ENCODE data around the gene AREL1.
A peak's percentile ranks its signal among the peaks of the same experiment; 100 is the strongest.

Gene AREL1

DNA sequence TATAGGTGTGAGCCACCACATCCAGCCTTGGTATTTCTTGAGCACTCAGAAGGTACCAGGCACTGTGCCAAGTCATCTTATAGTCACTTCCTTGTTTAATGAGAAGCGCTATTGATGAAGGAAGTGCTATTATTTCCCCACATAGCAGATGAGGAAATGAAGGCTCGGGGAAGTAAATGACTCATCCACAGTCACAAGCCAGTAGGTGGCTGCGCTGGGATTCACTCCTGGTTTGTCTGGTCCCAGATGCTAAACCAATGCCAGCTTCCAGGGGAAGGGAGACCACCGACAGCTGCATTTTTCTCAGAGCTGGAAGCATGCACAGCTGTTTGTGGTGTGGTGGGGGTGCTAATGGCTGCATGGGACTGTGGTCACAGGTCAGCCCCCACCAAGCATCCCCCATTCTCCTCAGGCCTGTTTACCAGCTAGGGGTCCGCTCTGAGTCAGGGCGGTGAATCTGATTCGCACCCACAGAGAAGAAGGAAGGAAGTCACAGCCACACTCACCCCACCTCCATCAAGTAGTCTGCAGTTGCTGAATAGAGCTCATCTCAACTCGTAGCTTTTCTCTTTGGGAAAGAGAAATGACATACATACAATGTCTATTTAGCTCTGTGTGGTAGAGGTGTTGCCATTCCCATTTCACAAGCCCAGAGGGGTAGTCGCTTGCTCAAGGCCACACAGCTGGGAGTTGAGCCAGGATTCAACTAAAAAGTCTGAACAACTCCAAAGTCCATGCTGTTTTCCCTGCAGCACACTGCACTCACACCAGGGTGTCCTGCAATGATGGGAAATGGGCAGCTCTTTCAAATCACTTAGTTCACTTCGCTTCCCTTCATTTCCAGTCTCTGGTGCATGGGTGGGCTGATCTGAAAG is 94.6 kb downstream of the AREL1 start:
- peak; percentile 84 for DNase-seq (ENCODE audit: low read depth)
- TF ChIP-seq, protein P1, sequence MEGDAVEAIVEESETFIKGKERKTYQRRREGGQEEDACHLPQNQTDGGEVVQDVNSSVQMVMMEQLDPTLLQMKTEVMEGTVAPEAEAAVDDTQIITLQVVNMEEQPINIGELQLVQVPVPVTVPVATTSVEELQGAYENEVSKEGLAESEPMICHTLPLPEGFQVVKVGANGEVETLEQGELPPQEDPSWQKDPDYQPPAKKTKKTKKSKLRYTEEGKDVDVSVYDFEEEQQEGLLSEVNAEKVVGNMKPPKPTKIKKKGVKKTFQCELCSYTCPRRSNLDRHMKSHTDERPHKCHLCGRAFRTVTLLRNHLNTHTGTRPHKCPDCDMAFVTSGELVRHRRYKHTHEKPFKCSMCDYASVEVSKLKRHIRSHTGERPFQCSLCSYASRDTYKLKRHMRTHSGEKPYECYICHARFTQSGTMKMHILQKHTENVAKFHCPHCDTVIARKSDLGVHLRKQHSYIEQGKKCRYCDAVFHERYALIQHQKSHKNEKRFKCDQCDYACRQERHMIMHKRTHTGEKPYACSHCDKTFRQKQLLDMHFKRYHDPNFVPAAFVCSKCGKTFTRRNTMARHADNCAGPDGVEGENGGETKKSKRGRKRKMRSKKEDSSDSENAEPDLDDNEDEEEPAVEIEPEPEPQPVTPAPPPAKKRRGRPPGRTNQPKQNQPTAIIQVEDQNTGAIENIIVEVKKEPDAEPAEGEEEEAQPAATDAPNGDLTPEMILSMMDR (conservative IDR thresholded peaks at IDR 0.05; ENCODE audit: control insufficient read depth, insufficient read depth, low read depth, low read length), result no peak
- no peak overlapping the region for H3K4me3 ChIP-seq (ENCODE audit: control insufficient read depth, low read depth, low read length)

DNA sequence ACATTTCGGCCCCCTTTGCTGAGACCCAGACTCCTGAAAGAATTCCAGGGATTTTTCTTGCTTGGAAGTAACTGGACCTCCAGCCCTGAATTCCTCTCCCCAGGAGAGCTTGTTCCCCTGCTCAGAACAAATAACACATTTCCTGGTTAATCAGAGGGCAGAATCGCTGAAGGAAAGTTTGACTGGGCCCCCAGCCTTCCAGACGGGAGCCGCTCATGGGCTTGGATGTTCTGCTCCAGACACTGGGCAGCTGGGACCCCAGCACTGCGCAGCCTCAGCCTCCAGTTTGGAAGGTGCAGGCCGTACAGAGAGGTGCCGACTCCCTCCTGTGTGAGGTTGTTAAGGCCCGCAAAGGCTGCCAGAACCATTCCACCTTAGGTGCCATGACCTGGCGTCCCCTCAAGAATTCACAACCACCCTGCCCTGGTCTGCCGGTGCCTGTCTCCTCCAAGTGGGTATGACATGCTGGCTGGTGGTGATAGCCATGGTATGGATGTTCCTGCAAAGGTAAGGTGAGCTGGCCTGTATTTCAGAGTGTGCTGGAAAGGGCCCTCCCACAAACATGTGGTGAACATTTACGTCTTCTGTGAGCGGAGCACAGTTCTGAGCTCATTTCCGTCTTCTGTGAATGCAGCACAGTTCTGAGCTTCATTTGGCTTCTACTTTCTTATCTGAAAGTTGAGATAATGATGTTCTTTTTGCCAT is 95.7 kb downstream of the AREL1 start:
- DNase-seq (ENCODE audit: low read depth), result peak; percentile 49
- H3K4me3 ChIP-seq (ENCODE audit: control insufficient read depth, low read depth, low read length), result no peak overlapping the region
- TF ChIP-seq, protein P1 (conservative IDR thresholded peaks at IDR 0.05; ENCODE audit: control insufficient read depth, insufficient read depth, low read depth, low read length), result no peak

GRCh38 chr14:74616507-74616906 is 96.4 kb downstream of the AREL1 start:
- peak; percentile 92 for DNase-seq (ENCODE audit: low read depth)
- peak overlapping the region; percentile 46 for H3K4me3 ChIP-seq (ENCODE audit: control insufficient read depth, low read depth, low read length)

DNA sequence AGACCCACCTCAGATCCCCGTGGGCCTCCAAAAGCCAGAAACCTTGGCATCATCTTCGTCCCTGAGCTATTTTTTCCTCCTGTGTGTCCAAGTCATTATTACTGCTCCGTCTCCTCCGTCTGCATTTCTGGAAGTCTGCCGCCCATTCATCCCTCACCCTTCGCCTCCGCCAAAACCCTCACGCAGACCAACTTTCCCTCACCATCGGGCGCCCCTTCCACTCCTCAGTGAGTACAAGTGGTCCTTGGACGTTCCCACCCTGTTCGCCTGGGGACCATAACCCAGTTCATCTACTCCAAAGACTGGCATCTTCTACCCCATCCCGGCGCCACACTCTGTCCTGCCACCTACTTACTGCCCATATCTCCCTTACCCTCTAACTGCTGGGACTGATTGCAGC is 97.1 kb downstream of the AREL1 start:
- DNase-seq (ENCODE audit: low read depth), result no peak
- TF ChIP-seq, protein P1 (conservative IDR thresholded peaks at IDR 0.05; ENCODE audit: control insufficient read depth, insufficient read depth, low read depth, low read length), result no peak
- peak overlapping the region; percentile 46 for H3K4me3 ChIP-seq (ENCODE audit: control insufficient read depth, low read depth, low read length)

More at GRCh38 chr14:74616507-74616906, 96.4 kb downstream of the AREL1 start:
- TF ChIP-seq, protein P1 (conservative IDR thresholded peaks at IDR 0.05; ENCODE audit: control insufficient read depth, insufficient read depth, low read depth, low read length), result no peak

DNA sequence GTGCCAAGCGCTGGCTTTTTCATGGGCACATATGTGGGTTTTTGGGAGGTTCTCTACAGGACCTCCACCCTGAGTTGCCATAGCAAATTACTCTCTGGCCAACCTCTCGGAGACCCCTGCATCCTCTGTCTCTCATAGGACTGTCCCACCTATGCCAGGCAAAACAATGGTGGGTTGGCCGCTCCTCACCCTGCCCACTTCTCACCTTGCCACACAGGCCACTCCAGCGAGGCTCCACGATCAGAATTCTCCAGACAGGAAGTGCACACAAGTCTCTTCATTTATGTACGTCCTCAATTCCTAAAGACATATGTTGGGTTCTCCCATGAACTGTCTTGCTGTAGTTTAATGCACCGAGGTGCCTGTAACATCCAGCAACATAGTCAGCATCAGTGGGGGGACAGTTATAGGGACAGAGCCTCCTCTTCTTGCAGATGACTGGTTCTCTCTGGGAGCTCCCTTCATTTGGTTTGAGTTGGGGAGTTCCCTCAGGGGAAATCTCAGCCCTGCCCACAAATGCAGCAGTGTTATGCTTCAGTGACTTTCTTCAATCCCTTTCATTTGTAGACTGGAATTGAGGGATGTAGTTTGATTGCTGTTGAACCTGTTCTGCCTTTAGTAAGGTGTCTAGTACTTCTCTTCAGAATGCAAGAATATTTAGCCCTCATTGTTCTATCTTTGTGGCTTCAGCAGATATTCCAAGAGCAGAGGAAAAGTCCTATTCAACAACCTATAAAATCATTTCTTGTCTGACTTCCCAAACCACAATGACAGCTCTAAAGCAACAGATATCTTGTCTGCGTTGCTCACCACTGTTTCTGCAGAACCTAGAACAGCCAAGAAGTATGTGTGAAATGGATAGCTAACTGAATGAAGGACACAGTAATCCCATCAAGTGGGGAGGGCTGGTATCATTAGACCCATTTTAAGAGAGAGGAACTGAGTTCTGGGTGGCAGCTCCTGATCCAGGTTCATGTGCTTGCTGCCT is 98.1 kb downstream of the AREL1 start:
- peak overlapping the region; percentile 14 for H3K4me3 ChIP-seq (ENCODE audit: control insufficient read depth, low read depth, low read length)
- peak; percentile 56 for DNase-seq (ENCODE audit: low read depth)
- TF ChIP-seq, protein P1 (conservative IDR thresholded peaks at IDR 0.05; ENCODE audit: control insufficient read depth, insufficient read depth, low read depth, low read length), result no peak

Measured in fibroblast of mammary gland (primary cell).